Left ventricle myocardium inferior (tissue), 1 donor: ENCODE results near the gene TULP1. TPM values are rescaled to one million over a fixed set of nuclear protein-coding genes. Genes with fewer than 3 reads are reported as not detected.

Experiments
- DNase-seq: peaks from one replicate; pipeline ENCODE4 v3.0.0-alpha.2; 2020
- H3K27ac ChIP-seq: fragments of 200-600 bp; replicated peaks from 2 replicates; pipeline ENCODE4 v1.8.0; 2021
- H3K27me3 ChIP-seq: fragments of 200-600 bp; 2 replicates; pipeline ENCODE4 v1.8.0; 2021; ENCODE audit warnings: low read depth
- H3K36me3 ChIP-seq: fragments of 200-600 bp; 2 replicates; pipeline ENCODE4 v1.8.0; 2021
- H3K4me1 ChIP-seq: fragments of 200-600 bp; 2 replicates; pipeline ENCODE4 v1.8.0; 2021
- H3K4me3 ChIP-seq: fragments of 200-600 bp; 2 replicates; pipeline ENCODE4 v1.8.0; 2021; ENCODE audit warnings: mild to moderate bottlenecking, moderate library complexity
- H3K9me3 ChIP-seq: fragments of 200-600 bp; replicated peaks from 2 replicates; pipeline ENCODE4 v1.8.0; 2021
- intact Hi-C: fragments of 100-400 bp; cut with micrococcal nuclease; formaldehyde crosslinking; loops from one replicate; pipeline ENCODE4 v1.11.0; 2022
- total RNA-seq: library from RNA; stranded (reverse); fragmentation: NEBNext Ultra II Directional; extraction: Animal tissue kit (Norgen Biotek cat#: 25700); gene quantifications from one replicate; pipeline ENCODE4 v1.2.1, GENCODE V29; 2021
- TF ChIP-seq, protein P1 (sequence below): fragments of 200-600 bp; IDR thresholded peaks from 2 replicates; pipeline ENCODE4 v1.8.0; 2021; ENCODE audit warnings: antibody characterized with exemption, mild to moderate bottlenecking, borderline replicate concordance
- donor health status: DM: no; HTN: yes; CAD: no; lungs with severe emphysema.

The TULP1 gene
- total RNA-seq, 1 donor from 2014 or later, result not detected

DNA sequence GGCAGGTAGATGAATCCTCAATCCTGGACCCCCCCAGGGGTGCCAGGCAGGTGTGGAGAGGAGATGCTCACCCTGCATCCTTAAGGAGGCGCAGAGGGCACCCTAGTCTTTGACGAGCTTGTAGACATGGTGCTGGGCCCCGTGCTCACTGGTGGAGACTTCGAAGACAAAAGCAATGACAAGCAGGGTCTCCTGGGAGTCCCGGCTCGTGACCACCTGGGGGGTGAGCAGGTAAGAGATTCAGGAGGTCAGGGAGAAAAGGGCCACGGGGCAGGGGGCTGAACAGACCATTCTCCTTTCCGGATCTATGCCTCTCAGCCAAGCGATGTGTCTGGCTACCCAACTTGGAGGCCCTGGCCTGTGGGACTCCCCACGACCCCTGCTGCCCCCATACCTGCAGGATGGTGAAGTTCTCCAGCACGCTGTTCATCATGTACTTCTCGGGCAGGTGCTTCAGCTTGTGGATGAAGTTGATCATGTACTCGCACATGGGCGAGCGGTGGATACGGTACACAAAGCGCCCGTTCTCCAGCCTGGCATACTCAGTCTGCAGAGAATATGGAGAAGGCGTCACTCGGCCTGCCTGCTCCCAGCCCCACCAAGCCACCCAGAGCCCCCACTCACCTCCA is 37.6 kb downstream of the TULP1 start:
- DNase-seq, result no peak
- Histone ChIP-seq H3K4me1 (peaks cover 35% of the 10 kb centered on the region), H3K27me3 (no peaks in the 10 kb centered on the region), H3K4me3 (no peak overlapping the region), H3K9me3 (no peaks in the 10 kb centered on the region), H3K27ac (no peak overlapping the region), H3K36me3 (peaks cover 90% of the 10 kb centered on the region)
- TF ChIP-seq, protein P1, sequence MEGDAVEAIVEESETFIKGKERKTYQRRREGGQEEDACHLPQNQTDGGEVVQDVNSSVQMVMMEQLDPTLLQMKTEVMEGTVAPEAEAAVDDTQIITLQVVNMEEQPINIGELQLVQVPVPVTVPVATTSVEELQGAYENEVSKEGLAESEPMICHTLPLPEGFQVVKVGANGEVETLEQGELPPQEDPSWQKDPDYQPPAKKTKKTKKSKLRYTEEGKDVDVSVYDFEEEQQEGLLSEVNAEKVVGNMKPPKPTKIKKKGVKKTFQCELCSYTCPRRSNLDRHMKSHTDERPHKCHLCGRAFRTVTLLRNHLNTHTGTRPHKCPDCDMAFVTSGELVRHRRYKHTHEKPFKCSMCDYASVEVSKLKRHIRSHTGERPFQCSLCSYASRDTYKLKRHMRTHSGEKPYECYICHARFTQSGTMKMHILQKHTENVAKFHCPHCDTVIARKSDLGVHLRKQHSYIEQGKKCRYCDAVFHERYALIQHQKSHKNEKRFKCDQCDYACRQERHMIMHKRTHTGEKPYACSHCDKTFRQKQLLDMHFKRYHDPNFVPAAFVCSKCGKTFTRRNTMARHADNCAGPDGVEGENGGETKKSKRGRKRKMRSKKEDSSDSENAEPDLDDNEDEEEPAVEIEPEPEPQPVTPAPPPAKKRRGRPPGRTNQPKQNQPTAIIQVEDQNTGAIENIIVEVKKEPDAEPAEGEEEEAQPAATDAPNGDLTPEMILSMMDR, result no peak
- intact Hi-C loops, result no loop called here

DNA sequence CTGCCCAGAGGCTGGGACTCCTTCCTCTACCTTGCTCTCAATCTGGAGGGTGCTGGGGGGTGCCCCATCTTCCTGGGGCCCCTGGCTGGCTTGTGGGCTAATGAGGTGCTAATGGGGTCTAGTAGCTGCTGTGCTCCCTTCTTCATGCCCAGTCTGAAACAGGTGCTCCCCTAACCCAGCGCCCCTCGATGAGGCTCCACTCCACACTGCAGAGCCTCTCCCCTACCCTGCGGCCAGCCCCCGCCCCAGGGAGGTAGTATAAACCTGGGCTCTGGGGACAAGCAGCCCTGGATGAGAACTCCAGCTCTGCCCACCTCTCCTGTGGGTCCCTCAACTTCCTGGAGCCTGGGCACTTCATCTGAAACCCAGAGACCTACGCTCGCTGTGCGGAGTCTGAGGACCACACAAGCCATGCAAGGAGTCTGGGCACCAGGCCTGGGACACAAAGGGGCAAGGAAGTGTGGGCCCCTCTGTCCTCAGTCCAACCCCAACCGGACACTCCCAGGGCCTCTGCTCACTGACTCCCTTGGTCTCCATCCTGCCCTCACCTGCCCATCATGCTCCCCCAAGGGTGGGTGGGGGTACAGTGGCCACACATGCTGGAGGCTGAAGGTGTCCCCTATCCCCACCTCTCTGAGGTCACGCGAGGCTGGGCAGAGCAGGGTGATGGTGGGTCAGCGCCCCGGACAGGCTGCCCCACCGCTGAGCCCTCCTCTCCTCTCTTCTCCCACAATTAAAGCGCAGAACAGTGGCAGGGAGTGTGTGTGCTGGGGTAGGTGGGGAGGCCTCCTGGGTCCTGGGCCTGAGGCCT is 38.4 kb downstream of the TULP1 start:
- H3K4me1 ChIP-seq, result peaks cover 42% of the 10 kb centered on the region
- H3K9me3 ChIP-seq, result no peaks in the 10 kb centered on the region
- no peaks in the 10 kb centered on the region for H3K27me3 ChIP-seq
- no peak overlapping the region for H3K27ac ChIP-seq
- no peak for DNase-seq
- intact Hi-C loops, result no loop called here
- TF ChIP-seq, protein P1, result no peak
- H3K4me3 ChIP-seq, result no peak overlapping the region
- peaks cover 86% of the 10 kb centered on the region for H3K36me3 ChIP-seq

DNA sequence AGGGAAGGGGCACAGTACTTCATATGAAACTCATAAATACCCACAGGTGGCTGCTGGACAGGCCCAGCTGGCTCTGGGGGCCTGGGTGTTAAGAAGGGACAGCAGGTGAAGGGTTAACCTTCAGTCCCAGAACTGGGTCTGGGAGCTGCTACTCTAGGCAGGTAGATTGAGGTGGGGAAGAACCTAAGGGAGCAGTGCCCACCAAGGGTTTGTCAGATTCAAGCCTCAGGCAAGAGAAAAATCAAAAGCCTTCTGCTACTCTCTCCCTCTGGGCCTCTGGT is 38.9 kb downstream of the TULP1 start:
- intact Hi-C loops, result no loop called here
- no peaks in the 10 kb centered on the region for H3K27me3 ChIP-seq
- H3K36me3 ChIP-seq, result peaks cover 81% of the 10 kb centered on the region
- peaks cover 48% of the 10 kb centered on the region for H3K4me1 ChIP-seq
- DNase-seq, result no peak
- no peak overlapping the region for H3K4me3 ChIP-seq
- no peaks in the 10 kb centered on the region for H3K9me3 ChIP-seq
- H3K27ac ChIP-seq, result no peak overlapping the region
- TF ChIP-seq, protein P1, result no peak

DNA sequence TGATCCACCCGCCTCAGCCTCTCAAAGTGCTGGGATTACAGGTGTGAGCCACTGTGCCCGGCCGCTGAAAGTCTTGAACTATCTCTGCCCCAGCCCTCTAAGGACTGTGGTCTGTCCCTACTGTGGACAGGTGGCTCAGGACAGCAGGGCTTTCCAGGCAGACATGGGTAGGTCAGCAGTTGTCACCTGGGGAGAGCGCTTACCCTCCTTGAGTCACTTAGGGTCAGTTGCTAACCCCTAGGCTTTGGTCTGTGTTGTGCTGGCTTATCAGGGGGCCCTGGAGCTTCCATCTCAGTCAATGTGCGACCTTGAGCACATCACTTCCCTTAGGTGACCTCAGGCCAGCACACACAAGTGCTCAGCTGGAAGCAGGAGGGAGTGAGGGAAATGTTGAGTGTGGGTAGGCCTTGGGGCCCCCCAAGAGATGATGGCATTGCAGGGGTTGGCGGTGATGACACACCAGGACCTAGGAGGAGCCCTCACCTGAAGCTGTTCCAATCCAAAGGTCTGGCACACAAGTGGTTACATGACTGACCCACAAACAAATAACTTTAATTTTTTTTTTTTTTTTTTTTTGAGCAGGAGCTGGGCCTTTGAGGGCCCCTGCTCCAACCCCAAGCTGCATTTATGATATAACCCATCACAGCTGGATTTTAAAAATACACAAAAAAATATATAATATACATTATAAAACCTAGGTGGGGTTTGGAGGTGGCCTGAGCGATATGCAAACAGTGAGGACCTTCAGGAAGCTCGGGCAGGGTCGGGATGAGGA is 39.4 kb downstream of the TULP1 start:
- H3K27ac ChIP-seq, result no peak overlapping the region
- H3K27me3 ChIP-seq, result no peaks in the 10 kb centered on the region
- intact Hi-C loops, result no loop called here
- DNase-seq, result no peak
- peaks cover 76% of the 10 kb centered on the region for H3K36me3 ChIP-seq
- TF ChIP-seq, protein P1, result no peak
- no peaks in the 10 kb centered on the region for H3K9me3 ChIP-seq
- peaks cover 53% of the 10 kb centered on the region for H3K4me1 ChIP-seq
- H3K4me3 ChIP-seq, result no peak overlapping the region

DNA sequence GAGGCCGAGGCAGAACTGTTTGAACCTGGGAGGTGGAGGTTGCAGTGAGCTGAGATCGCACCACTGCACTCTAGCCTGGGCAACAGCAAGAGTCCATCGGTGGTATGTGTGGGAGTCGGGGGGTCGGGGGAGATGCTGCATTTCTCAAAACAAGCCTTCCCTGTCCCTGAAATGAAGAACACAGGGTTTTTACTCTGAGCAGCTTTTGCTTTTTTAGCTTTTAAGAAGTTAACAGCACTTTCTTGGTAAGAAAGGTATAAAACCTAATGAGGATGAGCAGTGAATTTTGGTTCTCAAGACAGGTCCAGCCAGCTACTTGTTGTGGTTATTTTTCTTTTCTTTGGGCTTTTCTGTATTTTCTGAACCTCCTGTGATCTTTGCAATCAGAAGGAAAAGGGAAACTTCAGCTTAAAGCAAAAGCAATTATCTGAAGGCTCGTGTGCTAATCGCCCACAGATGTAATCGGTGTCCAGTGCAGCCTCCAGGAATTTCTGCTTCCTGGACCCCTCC is 40.8 kb downstream of the TULP1 start:
- TF ChIP-seq, protein P1, result no peak
- no peak for DNase-seq
- H3K4me3 ChIP-seq, result no peak overlapping the region
- no peaks in the 10 kb centered on the region for H3K9me3 ChIP-seq
- peaks cover 59% of the 10 kb centered on the region for H3K4me1 ChIP-seq
- peaks cover 68% of the 10 kb centered on the region for H3K36me3 ChIP-seq
- H3K27me3 ChIP-seq, result no peaks in the 10 kb centered on the region
- intact Hi-C loops, result no loop called here
- H3K27ac ChIP-seq, result peak overlapping the region; percentile 37
